Epithelial cell of proximal tubule (primary cell): Measurements from ENCODE around the gene CCSER1. TPM values are rescaled to one million over a fixed set of nuclear protein-coding genes. Genes with fewer than 3 reads are reported as not detected.

Source experiments
- DNase-seq: peaks from one replicate; pipeline ENCODE4 v3.0.0-alpha.2; 2011; ENCODE audit warnings: low read depth
- H3K4me3 ChIP-seq: 2 replicates; pipeline ENCODE4 v1.5.1; 2011; ENCODE audit warnings: low read depth, mild to moderate bottlenecking, low read length
- total RNA-seq: library from RNA; depleted of rRNA; stranded (reverse); fragments of >200 nt; gene quantifications from 2 replicates; pipeline ENCODE4 v1.2.3, GENCODE V29; 2015
- TF ChIP-seq, protein P1 (sequence below): conservative IDR thresholded peaks from 2 replicates; pipeline ENCODE4 v1.5.1; 2012; ENCODE audit warnings: low read depth, mild to moderate bottlenecking, low read length

Gene CCSER1
- total RNA-seq, 1 donor from 2014 or later, result not detected

DNA sequence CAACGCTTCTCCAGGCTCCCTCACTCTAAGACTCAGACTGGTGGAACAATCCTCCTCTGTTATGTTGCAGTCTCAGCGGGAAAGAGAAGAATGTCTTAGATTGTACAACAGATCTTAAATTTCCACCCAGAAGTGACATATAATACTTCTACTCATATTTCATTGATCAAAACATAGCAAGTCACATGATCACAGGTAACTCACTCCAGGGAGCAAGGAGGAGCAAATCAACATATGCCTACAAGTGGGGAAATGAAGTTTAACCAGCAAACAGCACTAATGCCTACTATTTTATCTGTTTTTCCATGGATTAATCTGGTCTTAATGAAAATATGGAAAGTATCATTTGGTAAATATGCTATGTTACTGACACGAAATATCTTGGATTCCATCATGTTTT, 819.8 kb downstream of the CCSER1 start:
- no peak overlapping the region for H3K4me3 ChIP-seq
- DNase-seq, result no peak
- TF ChIP-seq, protein P1, sequence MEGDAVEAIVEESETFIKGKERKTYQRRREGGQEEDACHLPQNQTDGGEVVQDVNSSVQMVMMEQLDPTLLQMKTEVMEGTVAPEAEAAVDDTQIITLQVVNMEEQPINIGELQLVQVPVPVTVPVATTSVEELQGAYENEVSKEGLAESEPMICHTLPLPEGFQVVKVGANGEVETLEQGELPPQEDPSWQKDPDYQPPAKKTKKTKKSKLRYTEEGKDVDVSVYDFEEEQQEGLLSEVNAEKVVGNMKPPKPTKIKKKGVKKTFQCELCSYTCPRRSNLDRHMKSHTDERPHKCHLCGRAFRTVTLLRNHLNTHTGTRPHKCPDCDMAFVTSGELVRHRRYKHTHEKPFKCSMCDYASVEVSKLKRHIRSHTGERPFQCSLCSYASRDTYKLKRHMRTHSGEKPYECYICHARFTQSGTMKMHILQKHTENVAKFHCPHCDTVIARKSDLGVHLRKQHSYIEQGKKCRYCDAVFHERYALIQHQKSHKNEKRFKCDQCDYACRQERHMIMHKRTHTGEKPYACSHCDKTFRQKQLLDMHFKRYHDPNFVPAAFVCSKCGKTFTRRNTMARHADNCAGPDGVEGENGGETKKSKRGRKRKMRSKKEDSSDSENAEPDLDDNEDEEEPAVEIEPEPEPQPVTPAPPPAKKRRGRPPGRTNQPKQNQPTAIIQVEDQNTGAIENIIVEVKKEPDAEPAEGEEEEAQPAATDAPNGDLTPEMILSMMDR, result no peak

DNA sequence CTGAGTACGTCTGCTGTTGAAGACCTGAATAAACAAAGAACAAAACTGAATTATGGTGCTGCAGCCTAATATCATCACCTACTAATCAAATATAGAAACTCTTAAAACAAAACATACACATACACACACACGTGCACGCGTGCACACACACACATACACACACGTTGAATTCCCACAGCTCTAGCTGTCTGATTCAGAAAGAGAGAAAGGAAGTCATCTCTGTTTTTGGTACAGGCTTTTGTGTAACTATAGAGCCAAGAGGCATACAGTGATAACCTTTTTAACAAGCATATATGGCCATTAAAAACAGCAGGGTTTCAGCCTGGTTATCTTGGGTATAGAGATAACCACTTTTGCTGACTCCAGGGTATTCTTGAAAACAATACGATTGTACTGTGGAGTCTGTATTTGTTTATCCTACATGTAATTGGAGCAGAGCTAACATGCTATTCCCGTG, 823.2 kb downstream of the CCSER1 start:
- no peak for DNase-seq
- TF ChIP-seq, protein P1, result no peak
- no peak overlapping the region for H3K4me3 ChIP-seq

DNA sequence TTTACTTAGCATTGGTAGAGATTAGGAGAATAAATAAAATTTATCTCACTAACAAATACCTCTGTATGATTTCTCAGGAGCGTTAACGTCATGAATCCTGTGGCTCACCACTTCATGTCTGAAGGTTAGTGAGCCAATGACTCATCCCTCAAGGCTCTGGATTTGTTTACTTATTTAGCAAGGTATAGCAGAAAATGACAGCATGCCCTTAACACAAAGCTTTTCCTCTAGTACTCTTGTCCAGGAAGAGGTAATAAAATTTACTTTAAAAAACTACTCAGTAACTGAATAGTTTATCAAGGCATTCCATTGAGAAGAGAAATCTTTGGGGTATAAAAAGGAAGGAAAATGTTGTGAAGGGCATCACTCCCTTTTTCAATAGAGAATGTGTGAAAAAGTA, 823.8 kb downstream of the CCSER1 start:
- H3K4me3 ChIP-seq, result no peak overlapping the region
- peak; percentile 83 for DNase-seq
- TF ChIP-seq, protein P1, result no peak

DNA sequence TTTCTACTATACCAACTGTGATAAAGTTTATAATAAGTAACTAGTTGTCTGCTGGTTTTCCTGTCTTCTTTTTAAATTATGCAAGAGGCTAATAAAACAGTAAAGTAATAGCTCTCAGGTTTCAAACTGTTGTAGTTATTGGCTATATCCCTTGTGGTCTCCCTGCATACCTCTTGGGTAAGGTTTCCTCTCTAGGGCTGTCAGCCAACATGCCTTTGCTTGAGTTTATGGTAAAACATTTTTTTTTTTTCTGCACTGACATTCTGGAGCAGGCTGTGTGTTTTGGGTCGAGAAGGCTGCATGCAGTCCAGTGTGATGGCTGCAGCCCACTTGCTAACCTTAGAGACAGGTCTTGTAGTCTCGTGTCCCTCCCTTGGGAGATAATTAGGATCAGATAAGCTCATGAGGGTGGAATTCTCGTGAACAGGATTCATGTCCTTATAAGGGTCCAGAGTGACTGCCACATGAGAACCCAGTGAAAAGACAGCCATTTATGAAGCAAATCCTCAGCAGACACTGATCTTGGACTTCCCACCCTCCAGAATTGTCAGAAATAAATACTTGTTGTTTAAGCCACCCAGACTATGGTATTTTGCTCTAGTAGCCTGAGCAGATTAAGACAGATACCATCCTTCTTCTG, 831.2 kb downstream of the CCSER1 start:
- H3K4me3 ChIP-seq, result no peak overlapping the region
- TF ChIP-seq, protein P1, result no peak
- peak; percentile 54 for DNase-seq

DNA sequence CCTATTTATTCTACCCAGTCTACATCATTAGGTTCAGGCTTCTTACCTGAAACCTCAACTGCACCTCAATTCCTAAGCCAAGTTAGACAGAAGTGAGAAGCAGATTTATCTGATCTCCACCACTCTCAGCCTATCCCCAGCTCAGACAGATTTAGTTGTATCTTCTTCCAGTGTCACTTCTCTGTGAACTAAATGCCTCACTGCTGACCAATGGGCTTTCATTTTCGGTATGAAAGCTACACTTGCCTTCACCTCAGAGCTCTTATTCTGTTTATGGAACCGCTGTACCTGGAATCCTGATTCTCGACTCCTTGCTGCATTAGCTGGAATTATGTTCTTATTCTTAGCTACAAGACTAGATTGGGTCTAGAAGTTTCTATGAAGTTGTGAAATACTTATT, 833.2 kb downstream of the CCSER1 start:
- TF ChIP-seq, protein P1, result no peak
- no peak overlapping the region for H3K4me3 ChIP-seq
- no peak for DNase-seq

DNA sequence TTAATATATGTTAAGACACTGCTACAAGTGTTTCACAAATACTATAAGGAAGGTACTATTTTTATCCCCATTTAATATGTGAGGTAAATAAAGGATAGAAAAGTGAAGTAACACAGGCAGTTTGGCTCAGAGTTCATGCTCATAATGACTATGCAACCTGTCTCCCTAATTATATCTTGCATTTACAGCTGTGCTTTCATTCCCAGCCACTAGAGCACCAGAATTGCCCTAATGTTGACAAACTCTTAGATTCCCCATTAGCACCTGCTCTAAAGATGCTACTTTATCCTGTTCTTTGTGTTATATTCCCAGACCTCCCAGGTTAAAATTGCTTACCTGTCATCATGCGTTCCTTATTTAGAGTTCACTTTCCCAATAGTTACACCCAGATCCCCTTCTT, 833.6 kb downstream of the CCSER1 start:
- DNase-seq, result no peak
- TF ChIP-seq, protein P1, result peak; percentile 2
- H3K4me3 ChIP-seq, result no peak overlapping the region

DNA sequence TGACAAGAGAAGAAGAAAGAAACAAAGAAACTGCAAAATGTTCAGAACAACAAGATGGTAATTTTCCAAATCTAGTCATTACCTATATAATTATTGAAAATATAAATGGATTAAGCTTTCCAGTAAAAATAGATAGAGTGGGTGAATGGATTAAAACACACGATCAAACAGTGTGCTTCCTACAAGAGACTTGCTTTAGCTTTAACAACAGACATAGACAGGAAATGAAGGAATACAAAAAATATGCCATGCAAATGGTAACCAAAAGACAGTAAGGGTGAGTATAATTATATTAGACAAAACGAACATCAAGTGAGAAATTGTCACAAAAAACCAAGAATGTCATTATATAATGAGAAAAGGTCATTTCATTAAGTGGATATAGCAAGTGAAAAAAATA, 842.8 kb downstream of the CCSER1 start:
- TF ChIP-seq, protein P1, result no peak
- no peak for DNase-seq
- no peak overlapping the region for H3K4me3 ChIP-seq
